ENCODE data around the gene SLC9A9.
A peak's percentile ranks its signal among the peaks of the same experiment; 100 is the strongest.
"Not testable (repeated sequence)": the region's sequence is repeated elsewhere in the genome, so short reads cannot be mapped to it uniquely, and the experiment has no call there.

SLC9A9 gene

DNA sequence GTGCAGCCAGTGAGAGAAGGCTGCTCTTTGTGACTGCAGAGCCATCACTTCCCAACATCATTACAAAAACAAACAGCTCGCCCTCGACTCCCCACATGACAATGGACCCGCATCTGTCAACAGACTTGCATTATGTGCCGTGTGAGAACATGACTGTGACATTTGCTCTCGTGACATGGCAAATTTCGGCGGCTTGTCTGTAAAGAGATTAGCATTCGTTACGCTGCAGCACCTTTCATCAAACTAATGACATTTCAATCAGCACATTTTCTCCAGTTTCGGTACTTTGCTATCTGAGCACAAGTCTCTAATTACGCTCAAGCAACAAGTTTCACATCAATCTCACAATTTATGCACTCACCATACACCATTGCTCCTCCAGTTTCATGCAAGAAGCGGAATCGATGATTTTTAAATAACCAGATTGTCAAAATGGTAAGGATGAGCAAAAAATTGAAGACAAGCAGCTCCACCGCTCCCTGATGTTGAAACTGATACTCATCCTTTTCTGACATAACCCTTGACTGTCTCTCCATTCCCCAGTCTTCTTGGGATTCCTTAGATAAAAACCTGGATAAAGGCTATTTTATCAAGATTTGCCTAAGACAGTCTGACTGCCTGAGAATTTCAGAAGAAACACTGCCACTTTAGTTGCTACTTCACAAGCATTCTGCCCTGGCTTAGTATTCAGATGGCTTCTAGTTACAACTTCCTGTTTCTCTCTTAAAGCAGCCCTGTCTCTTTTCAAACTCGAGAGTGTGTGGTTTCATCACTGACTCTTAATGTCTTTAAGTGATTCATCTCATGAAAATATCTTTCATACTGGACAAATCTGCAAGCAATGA lies at the start of gene SLC9A9:
TSS of gene SLC9A9 (minus strand) at position 682 of the 845 bp plus-strand sequence. CDS start at position 536, 146 bp downstream.
- peak; percentile 53 for DNase-seq

- no peak for DNase-seq
Measured at GRCh38 chr3:143897576-143898295, 49.5 kb upstream of the SLC9A9 start.

- DNase-seq: no peak
Measured at GRCh38 chr3:143896486-143896885, 48.2 kb upstream of the SLC9A9 start.

- peak; percentile 38 for DNase-seq
Measured at GRCh38 chr3:143895805-143896204, 47.5 kb upstream of the SLC9A9 start.

DNA sequence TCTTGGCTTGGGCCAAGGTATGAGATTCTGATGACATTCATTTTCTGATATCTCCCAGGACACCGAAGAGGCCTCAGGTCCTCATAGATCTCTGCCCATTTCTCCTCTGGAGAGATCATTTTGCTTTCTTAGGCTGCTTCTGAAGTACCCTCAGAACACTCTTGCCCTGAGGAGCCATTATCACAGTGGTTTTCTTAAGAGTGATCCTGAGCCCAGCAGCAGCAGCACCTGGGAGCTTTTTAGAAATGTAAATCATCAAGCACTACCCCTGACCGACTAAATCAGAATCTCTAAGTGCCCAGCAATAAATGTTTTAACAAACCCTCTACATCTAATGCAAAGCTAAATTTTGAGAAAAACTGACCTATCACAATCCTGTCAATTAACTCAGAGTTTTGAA lies 40.6 kb upstream of the SLC9A9 start:
- no peak for DNase-seq

- no peak for DNase-seq
Measured at GRCh38 chr3:143888166-143888565, 39.9 kb upstream of the SLC9A9 start.

DNA sequence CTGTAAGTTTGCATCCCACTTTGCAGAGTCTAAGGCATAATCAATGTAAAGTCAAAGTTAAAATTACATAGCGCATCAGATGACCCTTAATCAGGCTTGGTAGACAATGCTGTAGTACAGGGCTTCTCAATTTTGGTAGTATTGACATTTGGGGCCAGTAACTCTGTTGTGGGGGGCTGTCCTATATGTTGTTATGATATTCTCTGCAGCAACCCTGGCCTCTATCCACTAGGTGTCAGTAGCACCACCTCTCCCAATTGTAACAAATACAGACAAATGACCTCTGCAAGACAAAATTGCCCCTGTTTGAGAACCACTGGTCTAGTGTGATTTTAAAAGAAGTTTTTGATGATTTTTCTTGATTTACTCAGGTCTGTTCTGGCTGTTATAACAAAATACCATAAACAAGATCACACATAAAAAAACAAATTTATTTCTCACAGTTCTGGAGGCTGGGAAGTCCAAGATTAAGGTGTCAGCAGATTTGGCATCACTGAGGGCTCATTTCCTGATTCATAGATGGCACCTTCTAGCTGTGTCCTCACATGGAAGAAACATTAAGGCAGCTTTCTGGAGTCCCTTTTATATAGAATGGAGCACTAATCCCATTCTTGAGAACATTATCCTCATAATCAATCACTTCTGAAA lies 37.6 kb upstream of the SLC9A9 start:
- peak; percentile 80 for DNase-seq

DNA sequence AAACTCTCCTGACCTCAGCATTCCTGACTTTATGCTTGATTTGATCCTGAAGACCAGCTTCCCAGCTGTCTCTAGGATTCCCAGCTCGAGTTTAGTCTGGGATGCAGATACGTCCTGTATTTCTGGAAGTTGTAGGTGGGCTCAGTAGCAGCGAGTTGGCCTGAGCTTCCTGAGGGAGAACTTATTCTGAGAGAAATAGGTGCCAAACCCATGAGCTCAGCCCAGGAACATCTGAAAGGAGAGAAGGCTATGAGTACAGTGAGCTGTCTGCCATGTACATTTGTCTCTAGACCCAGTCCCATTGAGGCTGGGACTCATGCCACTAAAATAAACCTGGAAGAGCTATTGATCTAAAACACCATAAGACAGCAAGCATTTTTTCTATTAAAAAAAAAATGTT lies 36.6 kb upstream of the SLC9A9 start:
- DNase-seq: no peak

DNA sequence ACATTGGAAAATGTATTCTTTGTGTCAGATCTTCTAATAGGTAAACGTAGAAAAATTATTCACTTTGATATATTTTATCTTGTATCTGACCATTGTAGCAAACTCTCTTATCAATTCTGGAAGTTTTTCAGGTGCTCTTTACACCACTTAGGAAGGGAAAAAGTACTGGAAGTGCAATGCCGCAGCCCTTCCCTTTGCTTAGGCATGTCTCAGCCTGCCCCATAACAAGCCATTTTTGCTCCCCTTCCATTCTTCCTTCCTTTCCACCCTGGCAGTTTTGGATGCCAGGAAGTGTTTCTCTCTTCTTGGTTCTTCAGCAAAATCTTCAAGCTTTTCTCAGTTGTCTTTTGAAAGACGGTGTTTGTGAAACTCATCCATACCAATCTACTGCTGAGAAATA lies 34.9 kb upstream of the SLC9A9 start:
- no peak for DNase-seq

DNA sequence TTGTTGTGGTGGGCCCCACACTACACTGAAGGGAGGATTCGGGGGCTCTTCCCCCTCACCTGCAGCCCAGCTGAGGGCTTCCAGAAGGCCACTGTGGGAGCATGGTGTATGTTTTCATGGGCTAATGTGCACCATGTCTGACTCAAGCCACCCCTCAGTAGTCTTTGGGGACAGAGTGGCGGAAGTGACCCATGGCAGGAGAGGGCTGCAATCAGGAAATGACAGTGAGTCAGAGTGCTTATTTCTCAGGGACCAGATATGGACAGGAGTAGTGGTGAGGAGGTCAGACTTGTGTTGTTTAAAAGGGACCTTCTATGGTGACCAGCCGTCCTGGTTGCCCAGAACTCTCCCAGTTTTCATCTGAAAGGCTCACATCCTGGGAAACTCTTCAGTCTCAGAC lies 32.8 kb upstream of the SLC9A9 start:
- no peak for DNase-seq

DNA sequence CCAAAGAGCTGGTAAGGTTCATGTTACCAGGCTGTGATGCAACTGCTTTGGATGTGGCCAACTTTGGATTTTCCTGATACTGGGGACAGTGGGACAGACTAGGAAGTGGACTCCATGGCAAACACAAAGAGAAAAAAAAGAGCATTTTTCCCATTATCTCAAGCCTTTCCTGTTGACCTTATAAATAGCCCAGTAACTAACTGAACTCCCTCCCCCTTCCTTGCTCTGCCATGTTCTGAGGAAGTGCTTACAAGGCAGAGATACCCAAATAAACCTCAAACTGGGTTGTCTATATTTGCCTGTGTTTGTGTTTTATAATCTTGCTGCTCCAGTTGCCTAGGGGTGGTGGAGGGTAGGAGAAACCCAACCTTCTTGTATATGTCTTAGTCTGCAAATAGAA lies 27.3 kb upstream of the SLC9A9 start:
- peak; percentile 84 for DNase-seq

DNA sequence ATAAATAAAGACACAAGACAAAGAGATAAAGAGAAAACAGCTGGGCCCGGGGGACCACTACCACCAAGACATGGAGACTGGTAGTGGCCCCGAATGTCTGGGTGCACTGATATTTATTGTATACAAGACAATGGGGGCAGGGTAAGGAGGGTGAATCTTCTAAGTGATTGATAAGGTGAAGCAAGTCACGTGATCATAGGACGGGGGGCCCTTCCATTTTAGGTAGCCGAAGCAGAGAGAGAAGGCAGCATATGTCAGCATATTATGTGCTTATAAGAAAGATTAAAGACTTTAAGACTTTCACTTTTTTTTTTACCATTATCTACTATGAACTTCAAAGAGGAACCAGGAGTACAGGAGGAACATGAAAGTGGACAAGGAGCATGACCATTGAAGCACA lies 25.3 kb upstream of the SLC9A9 start:
- not testable (repeated sequence) for DNase-seq

- no peak for DNase-seq
Measured at GRCh38 chr3:143865302-143865701, 17.0 kb upstream of the SLC9A9 start.

DNA sequence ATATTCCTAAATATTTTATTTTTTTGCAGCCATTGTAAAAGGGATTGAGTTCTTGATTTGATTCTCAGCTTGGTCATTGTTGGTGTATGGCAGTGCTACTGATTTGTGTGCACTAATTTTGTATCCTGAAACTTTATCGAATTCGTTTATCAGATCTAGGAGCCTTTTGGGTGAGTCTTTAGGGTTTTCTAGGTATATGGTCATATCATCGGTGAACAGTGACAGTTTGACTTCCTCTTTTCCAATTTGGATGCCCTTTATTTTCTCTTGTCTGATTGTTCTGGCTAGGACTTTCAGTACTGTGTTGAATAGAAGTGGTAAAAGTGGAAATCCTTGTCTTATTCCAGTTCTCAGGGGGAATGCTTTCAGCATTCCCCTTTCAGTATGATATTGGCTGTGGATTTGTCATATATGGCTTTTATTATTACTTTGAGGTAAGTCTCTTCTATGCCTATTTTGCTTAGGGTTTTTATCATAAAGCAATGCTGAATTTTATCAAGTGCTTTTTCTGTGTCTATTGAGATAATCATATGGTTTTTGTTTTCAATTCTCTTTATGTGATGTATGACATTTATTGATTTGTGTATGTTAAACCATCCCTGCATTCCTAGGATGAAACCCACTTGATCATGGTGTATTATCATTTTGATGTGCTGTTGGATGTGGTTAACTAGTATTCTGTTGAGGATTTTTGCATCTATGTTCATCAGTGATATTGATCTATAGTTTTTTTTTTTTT lies 11.4 kb upstream of the SLC9A9 start:
- peak; percentile 5 for DNase-seq

GRCh38 chr3:143856252-143856970 lies 8.1 kb upstream of the SLC9A9 start:
- no peak for DNase-seq

- DNase-seq: no peak
Measured at GRCh38 chr3:143855183-143855582, 6.9 kb upstream of the SLC9A9 start.

GRCh38 chr3:143851331-143852017 lies 3.2 kb upstream of the SLC9A9 start:
- no peak for DNase-seq

DNA sequence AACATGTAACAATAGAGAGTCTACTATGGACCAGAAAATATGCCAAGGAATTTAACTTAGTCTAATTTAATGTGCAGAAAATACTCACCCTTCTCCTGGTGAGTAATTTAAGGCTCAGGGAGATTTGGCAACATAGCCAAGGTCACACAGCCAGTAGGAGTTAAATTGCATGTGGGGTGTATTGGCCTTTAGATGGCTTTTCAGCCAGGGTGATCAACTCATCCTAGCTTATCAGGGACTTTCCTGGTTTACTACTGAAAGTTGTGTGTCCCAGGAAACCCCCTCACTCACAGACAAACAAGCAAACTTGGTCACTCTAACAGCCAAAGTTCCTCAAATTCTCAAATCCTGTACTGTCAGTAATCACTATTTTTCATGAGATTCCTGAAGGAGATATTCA lies 2.6 kb upstream of the SLC9A9 start:
- DNase-seq: no peak

GRCh38 chr3:143849854-143850549 lies 1.7 kb upstream of the SLC9A9 start:
- no peak for DNase-seq

DNA sequence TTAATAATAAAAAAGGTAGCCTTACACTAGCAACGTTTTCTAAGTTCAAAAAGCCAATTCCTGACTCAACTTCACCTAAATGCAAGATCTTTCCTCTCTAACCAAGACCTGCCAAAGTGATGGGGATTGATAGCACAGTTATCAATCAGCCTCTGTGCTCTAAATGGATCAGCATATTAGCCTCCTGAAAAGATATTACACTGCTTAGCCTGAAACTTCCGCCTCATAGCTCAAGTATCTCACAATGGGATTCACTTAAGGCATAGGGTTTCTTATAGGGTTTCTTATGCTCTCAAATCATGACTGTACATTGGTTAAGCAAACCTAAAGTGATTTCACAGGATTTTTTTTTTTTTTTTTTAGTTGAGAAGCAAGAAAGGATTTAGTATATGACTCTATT lies 436 bp upstream of the SLC9A9 start:
- no peak for DNase-seq

GRCh38 chr3:143843587-143843986 lies 4.7 kb downstream of the SLC9A9 start:
- DNase-seq: no peak

Data from hematopoietic multipotent progenitor cell treated with erythropoietin and hydrocortisone succinate and interleukin-3 and kit ligand, for 8 days (in vitro differentiated cells).